ENCODE measurements around the gene GREB1. TPM values are rescaled to one million over a fixed set of nuclear protein-coding genes. Genes with fewer than 3 reads are reported as not detected.

Gene GREB1
- total and polyA plus RNA-seq, 2 donors (not counting 1 experiment from before 2014, with no cell fraction given) = 0.04 to 0.39 TPM

DNA sequence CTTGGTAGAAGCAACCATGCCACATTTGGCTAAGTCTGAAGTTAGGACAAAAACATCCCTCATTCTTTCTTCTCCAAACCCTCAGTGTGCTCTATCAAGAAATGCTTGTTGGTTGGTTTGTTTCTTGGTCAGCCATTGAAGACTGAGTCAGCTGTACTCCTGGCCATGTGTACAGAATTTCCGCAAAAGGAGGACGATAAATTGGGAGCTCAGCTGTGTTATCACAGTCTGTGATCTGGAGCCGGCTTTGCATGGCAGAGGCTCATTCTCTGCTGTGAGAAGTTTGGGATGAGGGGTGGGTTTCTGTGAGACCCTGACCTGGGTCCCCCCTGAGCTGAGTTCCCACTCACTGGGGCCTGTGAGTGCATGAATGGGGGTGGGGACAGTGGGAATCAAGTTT is 41.6 kb upstream of the GREB1 start:
- Mint-ChIP-seq H3K4me1 (no peaks in the 10 kb centered on the region), H3K4me3 (no peak overlapping the region), H3K27me3 (peaks cover 22% of the 10 kb centered on the region), H3K9me3 (ENCODE audit: insufficient read depth) (peaks cover 3% of the 10 kb centered on the region), H3K27ac (no peak overlapping the region)
- no peaks in the 10 kb centered on the region for H3K79me2 ChIP-seq (ENCODE audit: control insufficient read depth, insufficient read depth, low read length)
- H3K27ac ChIP-seq (ENCODE audit: low read length in 2 of 2) = no peak overlapping the region
- peaks cover 0 to 3% (median 3%) of the 10 kb centered on the region in 4 experiments for H3K27me3 ChIP-seq (replicated peaks in 1 of 4; ENCODE audit: control extremely low read depth in 1 of 4, control insufficient read depth in 3 of 4, insufficient read depth in 4 of 4, low read length in 3 of 4)
- WGBS (ENCODE audit: insufficient coverage) = 85% methylated on average over 3 of the region's 3 CpGs
- TF ChIP-seq, protein P1, sequence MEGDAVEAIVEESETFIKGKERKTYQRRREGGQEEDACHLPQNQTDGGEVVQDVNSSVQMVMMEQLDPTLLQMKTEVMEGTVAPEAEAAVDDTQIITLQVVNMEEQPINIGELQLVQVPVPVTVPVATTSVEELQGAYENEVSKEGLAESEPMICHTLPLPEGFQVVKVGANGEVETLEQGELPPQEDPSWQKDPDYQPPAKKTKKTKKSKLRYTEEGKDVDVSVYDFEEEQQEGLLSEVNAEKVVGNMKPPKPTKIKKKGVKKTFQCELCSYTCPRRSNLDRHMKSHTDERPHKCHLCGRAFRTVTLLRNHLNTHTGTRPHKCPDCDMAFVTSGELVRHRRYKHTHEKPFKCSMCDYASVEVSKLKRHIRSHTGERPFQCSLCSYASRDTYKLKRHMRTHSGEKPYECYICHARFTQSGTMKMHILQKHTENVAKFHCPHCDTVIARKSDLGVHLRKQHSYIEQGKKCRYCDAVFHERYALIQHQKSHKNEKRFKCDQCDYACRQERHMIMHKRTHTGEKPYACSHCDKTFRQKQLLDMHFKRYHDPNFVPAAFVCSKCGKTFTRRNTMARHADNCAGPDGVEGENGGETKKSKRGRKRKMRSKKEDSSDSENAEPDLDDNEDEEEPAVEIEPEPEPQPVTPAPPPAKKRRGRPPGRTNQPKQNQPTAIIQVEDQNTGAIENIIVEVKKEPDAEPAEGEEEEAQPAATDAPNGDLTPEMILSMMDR (IDR thresholded peaks at IDR 0.05) = no peak
- no peak for TF ChIP-seq EZH2 (IDR thresholded peaks at IDR 0.05; ENCODE audit: borderline replicate concordance, insufficient read depth, low read depth, low read length, poor library complexity, severe bottlenecking)
- no peaks in the 10 kb centered on the region for H4K20me1 ChIP-seq (ENCODE audit: control insufficient read depth, insufficient read depth, low read length, poor library complexity, severe bottlenecking)
- no peaks in the 10 kb centered on the region for H3K4me1 ChIP-seq (ENCODE audit: control insufficient read depth in 2 of 2, insufficient read depth in 2 of 2, low read length in 2 of 2)
- CTCF ChIA-PET = interaction anchor here (1.7 kb wide), 1 partner anchor 11 kb away, joined by 3 read pairs; no protein-coding TSS in a partner anchor
- POLR2A ChIA-PET = no interaction called here
- no peak overlapping the region for H2AFZ ChIP-seq (ENCODE audit: insufficient read depth, low read depth, low read length, poor library complexity, severe bottlenecking)
- H3K9ac ChIP-seq (ENCODE audit: low read length) = no peak overlapping the region
- no peaks in the 10 kb centered on the region for H3K36me3 ChIP-seq (replicated peaks in 1 of 2; ENCODE audit: control extremely low read depth in 1 of 2, control insufficient read depth in 1 of 2, extremely low read depth in 1 of 2, insufficient read depth in 2 of 2, low read length in 1 of 2)
- H3K9me3 ChIP-seq (ENCODE audit: control extremely low read depth in 1 of 3, control insufficient read depth in 2 of 3, insufficient read depth in 1 of 3, low read length in 2 of 3) = peaks cover 0 to 2% (median 2%) of the 10 kb centered on the region in 3 donors
- intact Hi-C loops (cut with micrococcal nuclease) = no loop called here
- DNase-seq (no peak), ATAC-seq (ENCODE audit: low read depth) (no peak)
- H3K4me3 ChIP-seq (ENCODE audit: control extremely low read depth in 1 of 5, extremely low read depth in 1 of 5, insufficient read depth in 1 of 5, low read depth in 2 of 5, low read length in 4 of 5) = no peak overlapping the region
- H3K4me2 ChIP-seq (replicated peaks; ENCODE audit: low read depth, low read length, poor library complexity, severe bottlenecking) = no peak overlapping the region

GRCh38 chr2:11492720-11493119 is 41.1 kb upstream of the GREB1 start:
- no peak for TF ChIP-seq EZH2 (IDR thresholded peaks at IDR 0.05; ENCODE audit: borderline replicate concordance, insufficient read depth, low read depth, low read length, poor library complexity, severe bottlenecking)
- TF ChIP-seq, protein P1 (IDR thresholded peaks at IDR 0.05) = no peak
- Mint-ChIP-seq H3K27ac (no peak overlapping the region), H3K9me3 (ENCODE audit: insufficient read depth) (peaks cover 3% of the 10 kb centered on the region), H3K4me1 (no peaks in the 10 kb centered on the region), H3K27me3 (peaks cover 18% of the 10 kb centered on the region), H3K4me3 (no peak overlapping the region)
- H3K9me3 ChIP-seq (ENCODE audit: control extremely low read depth in 1 of 3, control insufficient read depth in 2 of 3, insufficient read depth in 1 of 3, low read length in 2 of 3) = peaks cover 0 to 2% (median 2%) of the 10 kb centered on the region in 3 donors
- H4K20me1 ChIP-seq (ENCODE audit: control insufficient read depth, insufficient read depth, low read length, poor library complexity, severe bottlenecking) = no peaks in the 10 kb centered on the region
- POLR2A ChIA-PET = no interaction called here
- H3K36me3 ChIP-seq (replicated peaks in 1 of 2; ENCODE audit: control extremely low read depth in 1 of 2, control insufficient read depth in 1 of 2, extremely low read depth in 1 of 2, insufficient read depth in 2 of 2, low read length in 1 of 2) = no peaks in the 10 kb centered on the region
- no CpG with 5 or more reads among the region's 1 CpG for WGBS (ENCODE audit: insufficient coverage)
- CTCF ChIA-PET = no interaction called here
- ATAC-seq (ENCODE audit: low read depth) = no peak
- H3K4me1 ChIP-seq (ENCODE audit: control insufficient read depth in 2 of 2, insufficient read depth in 2 of 2, low read length in 2 of 2) = no peaks in the 10 kb centered on the region
- no peak overlapping the region for H3K4me2 ChIP-seq (replicated peaks; ENCODE audit: low read depth, low read length, poor library complexity, severe bottlenecking)
- no peak for DNase-seq
- no peak overlapping the region for H2AFZ ChIP-seq (ENCODE audit: insufficient read depth, low read depth, low read length, poor library complexity, severe bottlenecking)
- no peak overlapping the region for H3K27ac ChIP-seq (ENCODE audit: low read length in 2 of 2)
- intact Hi-C loops (cut with micrococcal nuclease) = no loop called here
- H3K79me2 ChIP-seq (ENCODE audit: control insufficient read depth, insufficient read depth, low read length) = no peaks in the 10 kb centered on the region
- H3K9ac ChIP-seq (ENCODE audit: low read length) = no peak overlapping the region
- H3K4me3 ChIP-seq (ENCODE audit: control extremely low read depth in 1 of 5, extremely low read depth in 1 of 5, insufficient read depth in 1 of 5, low read depth in 2 of 5, low read length in 4 of 5) = no peak overlapping the region
- H3K27me3 ChIP-seq (replicated peaks in 1 of 4; ENCODE audit: control extremely low read depth in 1 of 4, control insufficient read depth in 3 of 4, insufficient read depth in 4 of 4, low read length in 3 of 4) = peaks cover 0 to 3% (median under 1%) of the 10 kb centered on the region in 4 experiments

Measured in B cell (primary cell).